ENCODE results near the gene ARHGAP15. TPM values are rescaled to one million over a fixed set of nuclear protein-coding genes. Genes with fewer than 3 reads are reported as not detected.
A peak's percentile ranks its signal among the peaks of the same experiment; 100 is the strongest.

Gene ARHGAP15
- total RNA-seq, 1 experiment from 2014 or later, result 0.71 TPM

GRCh38 chr2:143617803-143618415 is 488.7 kb downstream of the ARHGAP15 start:
- DNase-seq (ENCODE audit: low read depth, low spot score), result no peak
- in situ Hi-C loops (cut with HindIII; ENCODE audit: low pct_unique_long_range_greater_than_20kb, low sequenced_read_pairs), result no loop called here

DNA sequence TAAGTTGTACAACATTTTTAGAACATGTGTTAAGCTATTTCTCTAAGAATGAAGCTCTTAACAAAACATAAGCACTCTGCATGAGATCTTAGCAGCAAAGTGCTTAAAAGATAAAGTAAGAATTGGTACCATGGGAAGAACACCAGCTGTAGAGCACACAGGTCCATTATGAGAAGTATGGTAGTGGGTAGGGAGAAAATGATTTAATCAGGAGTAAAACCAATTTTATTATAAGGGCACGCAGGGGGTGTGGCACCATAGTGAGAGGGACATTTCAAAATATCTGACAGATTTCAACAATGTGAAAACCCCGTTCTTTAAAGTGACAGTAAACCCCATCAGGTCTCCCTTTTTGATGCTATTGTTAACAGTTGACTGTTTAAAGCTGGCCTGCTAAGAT is 492.9 kb downstream of the ARHGAP15 start:
- DNase-seq (ENCODE audit: low read depth, low spot score), result no peak
- in situ Hi-C loops (cut with HindIII; ENCODE audit: low pct_unique_long_range_greater_than_20kb, low sequenced_read_pairs), result no loop called here

- in situ Hi-C loops (cut with HindIII; ENCODE audit: low pct_unique_long_range_greater_than_20kb, low sequenced_read_pairs), result no loop called here
- no peak for DNase-seq (ENCODE audit: low read depth, low spot score)
Measured at GRCh38 chr2:143623231-143623908, 494.2 kb downstream of the ARHGAP15 start.

DNA sequence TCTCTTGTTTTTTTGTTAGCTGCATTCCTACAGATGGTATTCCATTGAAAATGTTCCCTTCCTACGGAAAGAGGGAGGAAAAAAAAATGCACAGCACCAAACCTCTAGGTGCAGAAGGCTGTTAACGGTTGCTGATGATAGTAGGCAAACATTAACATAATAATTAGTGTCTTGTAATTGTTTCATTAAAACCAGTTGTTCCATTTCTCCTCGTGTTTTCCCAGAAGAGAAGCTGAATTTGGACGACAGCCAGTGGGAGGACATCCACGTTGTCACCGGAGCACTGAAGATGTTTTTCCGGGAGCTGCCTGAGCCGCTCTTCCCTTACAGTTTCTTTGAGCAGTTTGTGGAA is 494.7 kb downstream of the ARHGAP15 start:
- in situ Hi-C loops (cut with HindIII; ENCODE audit: low pct_unique_long_range_greater_than_20kb, low sequenced_read_pairs), result no loop called here

DNA sequence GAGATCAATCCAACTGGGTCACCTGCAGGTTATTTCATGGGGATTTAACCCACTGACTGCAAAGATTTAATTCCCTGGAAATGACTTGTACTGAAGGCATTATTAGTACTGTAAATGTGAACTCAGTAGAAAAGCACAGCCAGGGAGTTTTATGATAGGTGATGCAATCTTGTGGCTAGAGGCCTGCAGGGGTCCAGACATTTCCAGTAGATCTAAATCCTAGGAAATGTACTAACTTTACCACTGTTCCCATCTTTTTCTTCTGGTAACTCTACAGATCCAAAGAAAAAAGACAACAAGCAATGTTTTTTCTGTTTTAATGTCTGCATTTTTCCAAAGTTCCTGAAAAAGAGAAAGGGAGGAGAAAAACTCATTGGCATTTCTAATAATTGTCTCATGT is 500.1 kb downstream of the ARHGAP15 start:
- in situ Hi-C loops (cut with HindIII; ENCODE audit: low pct_unique_long_range_greater_than_20kb, low sequenced_read_pairs), result no loop called here

More for the DNA sequence above, 494.7 kb downstream of the ARHGAP15 start:
- DNase-seq (ENCODE audit: low read depth, low spot score), result no peak

DNA sequence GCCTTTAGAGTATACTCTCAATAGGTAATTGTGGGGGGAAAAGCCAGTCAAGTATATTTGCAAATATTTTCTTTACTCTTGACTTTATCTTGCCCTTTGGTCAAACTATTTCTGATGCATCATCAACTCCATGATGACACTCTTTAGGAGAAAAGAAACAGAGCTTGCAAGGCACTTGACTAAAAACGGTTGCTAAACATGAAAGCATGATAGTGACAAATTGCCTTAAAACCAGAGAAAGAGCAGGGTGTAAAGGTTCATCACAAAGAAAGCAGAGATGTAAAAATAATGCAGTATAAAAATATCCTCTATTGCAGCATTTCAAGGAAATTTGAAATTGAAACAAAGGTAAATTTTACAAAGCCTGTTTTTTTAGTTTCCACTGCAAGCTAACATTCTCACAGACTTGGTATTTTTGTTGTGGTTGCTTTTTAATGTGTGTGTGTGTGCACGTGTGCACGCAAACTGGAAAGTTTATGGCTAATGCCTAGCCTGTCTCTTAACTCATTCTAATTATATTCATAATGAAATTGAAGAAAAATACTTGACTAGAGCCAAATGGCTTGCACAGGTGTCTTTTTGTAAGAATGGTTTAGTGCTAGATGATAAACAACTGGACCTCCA is 503.6 kb downstream of the ARHGAP15 start:
- no peak for DNase-seq (ENCODE audit: low read depth, low spot score)
- in situ Hi-C loops (cut with HindIII; ENCODE audit: low pct_unique_long_range_greater_than_20kb, low sequenced_read_pairs), result no loop called here

More for the DNA sequence above, 500.1 kb downstream of the ARHGAP15 start:
- peak; percentile 28 for DNase-seq (ENCODE audit: low read depth, low spot score)

DNA sequence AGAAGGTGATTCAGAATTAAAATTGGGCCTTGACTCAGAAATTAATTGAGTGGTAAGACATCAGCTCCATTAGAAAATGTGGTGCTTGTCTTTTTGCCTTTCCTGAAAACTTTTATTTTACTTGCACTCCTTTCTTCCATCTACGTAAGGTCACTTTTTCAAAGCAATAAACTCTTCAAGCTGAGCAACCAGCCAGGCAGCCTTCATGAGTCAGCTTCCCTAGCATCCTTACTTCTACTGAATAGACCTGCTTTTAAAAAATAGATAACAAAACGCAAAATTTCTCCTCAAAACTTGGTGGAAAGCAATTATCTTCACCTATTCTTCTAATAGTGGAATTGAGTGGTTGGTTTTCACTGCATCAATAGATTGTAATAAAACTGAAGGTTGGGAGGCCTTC is 504.2 kb downstream of the ARHGAP15 start:
- in situ Hi-C loops (cut with HindIII; ENCODE audit: low pct_unique_long_range_greater_than_20kb, low sequenced_read_pairs), result no loop called here
- no peak for DNase-seq (ENCODE audit: low read depth, low spot score)

GRCh38 chr2:143635302-143635701 is 506.1 kb downstream of the ARHGAP15 start:
- in situ Hi-C loops (cut with HindIII; ENCODE audit: low pct_unique_long_range_greater_than_20kb, low sequenced_read_pairs), result no loop called here
- no peak for DNase-seq (ENCODE audit: low read depth, low spot score)

GRCh38 chr2:143635936-143636335 is 506.7 kb downstream of the ARHGAP15 start:
- no peak for DNase-seq (ENCODE audit: low read depth, low spot score)
- in situ Hi-C loops (cut with HindIII; ENCODE audit: low pct_unique_long_range_greater_than_20kb, low sequenced_read_pairs), result no loop called here

GRCh38 chr2:143640826-143641225 is 511.6 kb downstream of the ARHGAP15 start:
- no peak for DNase-seq (ENCODE audit: low read depth, low spot score)
- in situ Hi-C loops (cut with HindIII; ENCODE audit: low pct_unique_long_range_greater_than_20kb, low sequenced_read_pairs), result no loop called here

- DNase-seq (ENCODE audit: low read depth, low spot score), result no peak
Measured at GRCh38 chr2:143645921-143646645, 516.9 kb downstream of the ARHGAP15 start.

GRCh38 chr2:143649226-143649740 is 520.1 kb downstream of the ARHGAP15 start:
- in situ Hi-C loops (cut with HindIII; ENCODE audit: low pct_unique_long_range_greater_than_20kb, low sequenced_read_pairs), result no loop called here
- DNase-seq (ENCODE audit: low read depth, low spot score), result no peak

More at GRCh38 chr2:143645921-143646645, 516.9 kb downstream of the ARHGAP15 start:
- in situ Hi-C loops (cut with HindIII; ENCODE audit: low pct_unique_long_range_greater_than_20kb, low sequenced_read_pairs), result no loop called here

GRCh38 chr2:143652692-143653091 is 523.5 kb downstream of the ARHGAP15 start:
- DNase-seq (ENCODE audit: low read depth, low spot score), result no peak
- in situ Hi-C loops (cut with HindIII; ENCODE audit: low pct_unique_long_range_greater_than_20kb, low sequenced_read_pairs), result no loop called here

DNA sequence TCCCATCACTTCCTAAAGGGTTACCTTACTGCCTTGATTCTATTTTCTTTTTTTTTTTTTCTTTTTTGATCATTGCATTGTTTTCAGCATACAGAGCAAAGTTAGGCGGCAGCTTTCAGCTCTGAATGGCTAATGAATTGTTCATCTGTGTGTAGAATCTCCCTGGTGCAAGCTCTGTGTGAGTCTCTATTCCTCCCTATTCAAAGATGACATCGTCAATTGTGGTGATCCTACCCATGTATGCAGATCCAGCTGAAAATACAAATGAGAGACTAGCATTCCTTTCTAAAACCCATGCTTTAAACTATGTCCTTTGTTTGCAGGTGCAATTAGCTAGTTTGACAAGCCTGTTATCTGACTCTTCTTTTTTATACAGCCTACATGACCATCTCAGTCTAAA is 539.0 kb downstream of the ARHGAP15 start:
- no peak for DNase-seq (ENCODE audit: low read depth, low spot score)
- in situ Hi-C loops (cut with HindIII; ENCODE audit: low pct_unique_long_range_greater_than_20kb, low sequenced_read_pairs), result no loop called here

GRCh38 chr2:143674051-143674450 is 544.8 kb downstream of the ARHGAP15 start:
- in situ Hi-C loops (cut with HindIII; ENCODE audit: low pct_unique_long_range_greater_than_20kb, low sequenced_read_pairs), result no loop called here
- no peak for DNase-seq (ENCODE audit: low read depth, low spot score)

DNA sequence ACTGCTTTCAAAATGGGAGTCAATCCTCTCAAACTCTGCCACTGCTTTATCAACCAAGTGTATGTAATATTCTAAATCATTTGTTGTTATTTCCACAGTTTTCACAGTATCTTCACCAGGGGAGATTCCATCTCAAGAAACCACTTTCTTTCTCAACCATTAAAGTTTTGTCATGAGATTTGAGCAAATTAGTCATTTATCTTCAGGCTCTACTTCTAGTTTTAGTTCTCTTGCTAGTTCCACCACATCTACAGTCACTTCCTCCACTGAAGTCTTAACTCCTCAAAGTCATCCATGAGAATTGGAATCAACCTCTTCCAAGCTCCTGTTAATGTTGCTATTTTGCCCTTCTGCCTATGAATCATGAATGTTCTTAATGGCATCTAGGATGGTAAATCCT is 545.8 kb downstream of the ARHGAP15 start:
- in situ Hi-C loops (cut with HindIII; ENCODE audit: low pct_unique_long_range_greater_than_20kb, low sequenced_read_pairs), result no loop called here
- no peak for DNase-seq (ENCODE audit: low read depth, low spot score)

GRCh38 chr2:143679617-143680016 is 550.4 kb downstream of the ARHGAP15 start:
- DNase-seq (ENCODE audit: low read depth, low spot score), result no peak
- in situ Hi-C loops (cut with HindIII; ENCODE audit: low pct_unique_long_range_greater_than_20kb, low sequenced_read_pairs), result no loop called here

DNA sequence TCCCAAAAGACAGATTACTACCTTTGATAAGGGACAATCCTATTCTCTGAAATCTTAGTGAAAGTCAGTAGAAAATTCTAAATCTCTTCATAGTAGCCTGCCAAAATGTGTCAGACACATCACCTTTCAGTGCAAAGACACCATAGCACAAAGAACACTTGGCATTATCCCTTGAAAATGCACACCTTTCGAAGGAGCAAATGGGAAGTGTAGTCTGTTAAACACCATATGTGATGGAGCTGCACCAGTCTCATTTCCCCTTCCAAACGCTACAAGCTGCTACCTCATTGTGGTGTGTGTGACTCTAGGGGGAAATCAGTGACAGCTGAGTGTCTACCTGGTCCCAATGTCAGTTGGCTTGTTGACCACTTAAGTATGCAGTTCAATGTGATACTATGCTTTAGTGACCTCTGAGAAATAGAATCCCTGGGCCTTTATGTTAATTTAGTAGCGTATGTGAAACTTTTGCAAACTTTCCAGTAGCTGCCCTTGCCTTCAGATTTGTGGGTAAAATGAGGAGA is 551.7 kb downstream of the ARHGAP15 start:
- no peak for DNase-seq (ENCODE audit: low read depth, low spot score)
- in situ Hi-C loops (cut with HindIII; ENCODE audit: low pct_unique_long_range_greater_than_20kb, low sequenced_read_pairs), result no loop called here

Measured in SK-MEL-5 (cell line).